GM12873 (cell line): Measurements from ENCODE around the gene CYTH3.

Experiments used
- TF ChIP-seq, protein P1 (sequence below): IDR thresholded peaks from 2 replicates; pipeline ENCODE4 v1.5.1; 2012; ENCODE audit warnings: low read depth, mild to moderate bottlenecking, moderate library complexity, low read length, control low read depth; ENCODE audit not compliant: insufficient read depth; ENCODE audit errors: missing control alignments

CYTH3 gene

DNA sequence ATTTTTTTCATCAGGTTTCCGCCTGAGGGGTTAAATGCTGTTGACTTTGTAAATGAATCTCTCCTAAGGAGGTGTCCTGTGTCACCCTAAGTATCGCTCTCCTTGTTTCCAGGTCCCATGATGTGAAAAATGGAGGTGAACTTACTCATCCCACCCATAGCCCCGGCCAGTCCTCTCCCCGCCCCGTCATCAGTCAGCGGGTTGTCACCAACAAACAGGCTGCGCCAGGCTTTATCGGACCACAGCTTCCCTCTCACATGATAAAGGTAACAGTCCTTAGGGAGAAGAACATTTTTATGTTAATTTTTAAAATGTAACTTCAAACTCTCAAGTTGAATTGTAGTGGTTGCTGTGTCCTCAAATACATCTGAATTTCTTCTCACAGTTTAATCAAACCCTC, 124.8 kb downstream of the CYTH3 start:
- TF ChIP-seq, protein P1, sequence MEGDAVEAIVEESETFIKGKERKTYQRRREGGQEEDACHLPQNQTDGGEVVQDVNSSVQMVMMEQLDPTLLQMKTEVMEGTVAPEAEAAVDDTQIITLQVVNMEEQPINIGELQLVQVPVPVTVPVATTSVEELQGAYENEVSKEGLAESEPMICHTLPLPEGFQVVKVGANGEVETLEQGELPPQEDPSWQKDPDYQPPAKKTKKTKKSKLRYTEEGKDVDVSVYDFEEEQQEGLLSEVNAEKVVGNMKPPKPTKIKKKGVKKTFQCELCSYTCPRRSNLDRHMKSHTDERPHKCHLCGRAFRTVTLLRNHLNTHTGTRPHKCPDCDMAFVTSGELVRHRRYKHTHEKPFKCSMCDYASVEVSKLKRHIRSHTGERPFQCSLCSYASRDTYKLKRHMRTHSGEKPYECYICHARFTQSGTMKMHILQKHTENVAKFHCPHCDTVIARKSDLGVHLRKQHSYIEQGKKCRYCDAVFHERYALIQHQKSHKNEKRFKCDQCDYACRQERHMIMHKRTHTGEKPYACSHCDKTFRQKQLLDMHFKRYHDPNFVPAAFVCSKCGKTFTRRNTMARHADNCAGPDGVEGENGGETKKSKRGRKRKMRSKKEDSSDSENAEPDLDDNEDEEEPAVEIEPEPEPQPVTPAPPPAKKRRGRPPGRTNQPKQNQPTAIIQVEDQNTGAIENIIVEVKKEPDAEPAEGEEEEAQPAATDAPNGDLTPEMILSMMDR = no peak

DNA sequence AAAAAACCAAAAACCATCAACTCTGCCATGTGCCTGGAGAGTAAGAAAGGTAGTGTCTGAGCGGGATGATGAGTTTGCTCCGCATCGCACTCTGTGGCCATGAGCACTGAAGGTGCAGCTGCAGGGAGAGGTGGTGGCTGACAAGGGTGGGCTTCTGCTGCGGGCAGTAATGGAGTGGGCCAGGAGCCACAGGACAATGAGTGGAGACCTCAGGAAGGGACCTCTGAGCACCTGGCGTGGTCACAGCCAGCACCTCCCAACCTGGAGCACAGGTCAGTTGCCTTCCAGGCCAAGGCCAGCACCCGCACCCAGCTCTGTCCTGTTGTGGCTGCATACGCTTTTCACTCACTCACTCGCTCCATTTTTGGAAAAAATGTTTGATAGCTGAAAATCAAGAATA, 125.8 kb downstream of the CYTH3 start:
- TF ChIP-seq, protein P1 = no peak

DNA sequence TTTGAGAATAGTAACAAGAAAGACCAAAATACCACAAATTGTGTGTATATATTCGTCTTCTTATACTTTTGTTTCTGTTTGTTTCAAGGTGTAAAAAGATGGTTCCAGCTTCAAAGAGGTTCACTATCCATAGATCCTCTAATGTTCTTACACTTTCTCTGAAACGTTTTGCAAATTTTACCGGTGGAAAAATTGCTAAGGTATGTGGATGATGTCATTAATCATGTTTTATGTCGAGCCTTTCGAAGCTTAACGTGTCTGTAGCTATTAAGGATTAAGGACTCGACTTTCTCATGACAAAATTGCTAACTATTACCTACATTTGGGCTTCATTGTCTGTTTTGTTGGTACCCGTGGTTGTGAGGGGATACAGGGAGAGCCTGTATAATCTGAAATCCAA, 128.4 kb downstream of the CYTH3 start:
- TF ChIP-seq, protein P1 = no peak

DNA sequence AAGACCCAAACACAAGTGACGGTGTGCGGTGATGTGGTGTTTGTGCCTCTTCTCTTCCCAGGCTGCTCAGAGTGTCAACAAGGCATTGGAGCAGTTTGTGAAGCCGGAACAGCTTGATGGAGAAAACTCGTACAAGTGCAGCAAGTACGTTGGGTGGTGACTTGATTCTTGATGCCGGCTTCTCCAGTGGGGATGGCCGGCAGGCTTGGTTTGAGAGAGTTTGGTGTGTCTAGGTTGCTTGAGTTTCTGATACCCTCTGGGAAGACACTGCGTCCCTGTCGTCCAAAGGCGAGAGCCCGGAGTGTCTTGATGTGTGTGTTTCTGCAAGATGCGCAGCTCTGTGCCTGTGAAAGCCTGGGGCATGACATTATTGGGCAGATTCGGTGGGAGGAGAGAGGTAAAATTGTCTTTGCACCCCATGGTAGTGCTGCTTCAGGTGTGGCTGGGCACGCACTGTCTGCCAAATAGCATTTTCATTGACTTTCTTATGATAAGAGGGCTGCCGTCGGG, 129.5 kb downstream of the CYTH3 start:
- TF ChIP-seq, protein P1 = no peak

DNA sequence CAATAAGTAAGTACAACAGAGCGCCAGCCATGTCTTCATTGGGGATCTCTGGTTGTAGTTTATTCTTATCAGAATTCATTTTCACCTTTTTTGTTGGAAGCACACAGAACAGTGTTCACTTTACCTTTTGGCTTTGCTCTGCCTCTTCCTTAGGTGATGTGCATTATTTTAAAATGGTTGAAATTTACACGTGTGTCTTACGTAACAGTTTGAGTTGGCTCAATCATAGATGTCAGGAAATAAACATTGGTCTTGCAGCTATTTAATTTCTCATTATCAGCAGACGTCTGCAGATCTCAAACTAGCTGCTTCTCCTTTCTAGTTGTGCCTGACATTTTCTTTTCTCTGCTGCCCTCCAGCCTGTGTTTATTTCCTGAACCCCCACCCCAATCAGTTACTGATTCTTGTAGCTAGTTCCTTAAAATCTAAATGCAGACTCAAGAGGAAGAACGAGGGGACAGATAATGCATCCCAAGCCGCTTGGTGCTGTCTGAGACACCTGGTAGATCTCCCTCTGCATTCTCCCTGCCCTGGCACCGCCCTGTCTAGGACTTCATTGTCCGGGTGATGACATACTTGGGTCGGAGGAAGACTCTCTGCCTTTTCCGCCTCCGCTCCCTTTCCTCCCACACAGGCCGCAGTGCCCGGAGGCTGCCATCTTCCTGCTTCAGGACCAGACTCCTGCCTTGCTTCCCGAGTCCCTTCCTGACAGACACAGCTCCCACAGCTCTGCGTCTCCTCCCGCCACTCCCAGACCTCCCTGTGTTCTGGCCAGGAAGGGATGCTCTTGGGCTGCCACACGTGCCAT, 133.0 kb downstream of the CYTH3 start:
- TF ChIP-seq, protein P1 = no peak

DNA sequence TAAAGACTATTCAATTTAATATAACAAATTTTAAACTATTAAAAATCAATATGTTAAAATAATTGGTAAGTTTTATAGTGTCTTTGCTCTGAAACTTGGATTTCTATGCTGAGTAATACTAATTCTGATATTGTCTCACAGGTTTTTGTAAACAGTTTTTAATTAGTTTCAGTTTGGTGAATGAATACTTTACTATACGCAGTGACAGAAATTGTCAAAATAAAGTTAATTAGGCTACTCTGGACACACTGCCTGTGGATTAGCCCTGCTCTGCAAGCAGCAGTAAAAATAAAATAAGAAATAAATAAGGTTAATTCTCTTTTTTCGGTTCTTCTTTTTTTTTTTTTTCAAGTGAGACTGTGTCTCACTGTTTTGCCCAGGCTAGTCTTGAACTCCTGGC, 135.9 kb downstream of the CYTH3 start:
- TF ChIP-seq, protein P1 = no peak

DNA sequence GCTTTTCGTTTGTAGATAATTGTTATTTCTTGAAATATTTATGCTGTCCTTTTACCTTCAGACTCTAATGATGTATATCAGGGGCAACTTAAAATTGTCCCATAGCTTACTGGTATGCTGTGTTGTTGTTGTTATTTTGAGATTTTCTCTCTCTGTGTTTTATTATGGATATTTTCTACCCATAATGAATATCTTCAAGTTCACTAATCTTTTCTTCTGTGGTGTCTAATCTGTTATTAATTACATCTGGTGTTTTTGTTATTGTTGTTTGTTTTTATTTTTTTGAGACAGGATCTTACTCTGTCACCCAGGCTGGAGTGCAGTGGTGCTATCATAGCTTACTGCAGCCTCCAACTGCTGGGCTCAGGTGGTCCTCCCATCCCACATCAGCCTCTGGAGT, 139.2 kb downstream of the CYTH3 start:
- TF ChIP-seq, protein P1 = no peak
